Ishikawa (cell line): ENCODE measurements around the gene DOP1B.

Experiments
- CEBPB ChIP-seq: IDR thresholded peaks from 2 replicates; pipeline ENCODE4 v1.6.1; 2012
- CREB1 ChIP-seq: IDR thresholded peaks from 2 replicates; pipeline ENCODE4 v1.6.1; 2012; ENCODE audit warnings: low read depth
- EGR1 ChIP-seq: IDR thresholded peaks from 2 replicates; pipeline ENCODE4 v1.6.1; 2012
- EP300 ChIP-seq: IDR thresholded peaks from 2 replicates; pipeline ENCODE4 v1.6.1; 2012; ENCODE audit warnings: borderline replicate concordance
- FOXM1 ChIP-seq: IDR thresholded peaks from 2 replicates; pipeline ENCODE4 v1.6.1; 2012; ENCODE audit warnings: low read depth, borderline replicate concordance
- MAX ChIP-seq: IDR thresholded peaks from 2 replicates; pipeline ENCODE4 v1.6.1; 2012
- NFIC ChIP-seq: IDR thresholded peaks from 2 replicates; pipeline ENCODE4 v1.6.1; 2012
- RAD21 ChIP-seq: IDR thresholded peaks from 2 replicates; pipeline ENCODE4 v1.6.1; 2012; ENCODE audit warnings: low read depth
- REST ChIP-seq: IDR thresholded peaks from 2 replicates; pipeline ENCODE4 v1.6.1; 2012; ENCODE audit warnings: low read depth, mild to moderate bottlenecking
- TAF1 ChIP-seq: IDR thresholded peaks from 2 replicates; pipeline ENCODE4 v1.6.1; 2012; ENCODE audit warnings: low read depth, mild to moderate bottlenecking
- TCF12 ChIP-seq: IDR thresholded peaks from 2 replicates; pipeline ENCODE4 v1.6.1; 2012; ENCODE audit warnings: low read depth
- TEAD4 ChIP-seq: IDR thresholded peaks from 2 replicates; pipeline ENCODE4 v1.6.1; 2012
- USF1 ChIP-seq: IDR thresholded peaks from 2 replicates; pipeline ENCODE4 v1.6.1; 2012
- YY1 ChIP-seq: IDR thresholded peaks from 2 replicates; pipeline ENCODE4 v1.6.1; 2012; ENCODE audit warnings: low read depth
- ZBTB7A ChIP-seq: IDR thresholded peaks from 2 replicates; pipeline ENCODE4 v1.6.1; 2012; ENCODE audit warnings: low read depth

Gene DOP1B

DNA sequence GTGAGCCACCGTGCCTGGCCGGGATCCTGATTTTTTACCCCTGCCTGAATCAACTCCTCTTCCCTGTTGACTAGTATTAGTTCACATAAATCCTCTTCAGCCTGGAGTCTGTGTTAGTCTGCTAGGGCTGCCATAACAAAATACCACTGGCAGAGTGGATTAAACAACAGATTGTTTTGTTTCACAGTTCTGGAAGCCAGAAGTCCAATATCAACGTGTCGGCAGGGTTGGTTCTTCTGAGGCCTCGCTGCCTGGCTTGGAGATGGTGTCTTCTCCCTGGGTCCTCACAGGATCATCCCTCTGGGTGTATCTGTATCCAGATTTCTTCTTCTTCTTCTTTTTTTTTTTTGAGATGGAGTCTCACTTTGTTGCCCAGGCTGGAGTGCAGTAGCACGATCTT lies 18.2 kb downstream of the DOP1B start:
- TF ChIP-seq TAF1 (no peak), MAX (no peak), USF1 (no peak), EGR1 (no peak), RAD21 (no peak), TCF12 (no peak), ZBTB7A (no peak), REST (no peak), CEBPB (no peak), NFIC (no peak), FOXM1 (no peak), EP300 (no peak), TEAD4 (no peak), YY1 (no peak), CREB1 (no peak)

- TF ChIP-seq USF1, result no peak
- TF ChIP-seq TAF1, result no peak
- TF ChIP-seq NFIC, result no peak
- no peak for TF ChIP-seq REST
- TF ChIP-seq ZBTB7A, result no peak
These were observed 19.3 kb downstream of the DOP1B start for GRCh38 chr21:36175771-36176565.

- no peak for TF ChIP-seq EP300
These were observed 21.7 kb downstream of the DOP1B start for GRCh38 chr21:36178349-36178748.

DNA sequence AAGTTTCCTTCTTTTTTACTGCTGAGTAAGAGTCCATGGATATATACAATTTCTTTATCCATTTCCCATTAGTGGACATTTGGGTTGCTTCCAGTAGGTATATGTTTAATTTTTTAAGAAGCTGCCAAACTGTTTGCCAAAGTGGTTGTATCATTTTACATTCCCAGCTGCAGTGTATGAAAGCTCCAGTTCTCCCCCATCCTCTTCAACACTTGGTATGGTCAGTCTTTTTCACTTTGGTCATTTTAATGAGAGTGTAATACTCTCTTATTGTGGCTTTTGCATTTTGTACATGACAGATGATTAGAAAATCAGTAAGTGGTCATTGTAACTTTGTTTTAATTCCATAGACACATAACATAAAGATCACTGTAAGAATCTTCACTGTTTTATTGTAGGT lies 22.5 kb downstream of the DOP1B start:
- TF ChIP-seq ZBTB7A, result no peak
- TF ChIP-seq MAX, result no peak
- TF ChIP-seq CREB1, result no peak
- TF ChIP-seq EGR1, result no peak
- no peak for TF ChIP-seq RAD21
- TF ChIP-seq EP300, result no peak
- TF ChIP-seq REST, result no peak
- TF ChIP-seq TCF12, result no peak
- no peak for TF ChIP-seq YY1
- TF ChIP-seq NFIC, result no peak
- TF ChIP-seq TEAD4, result no peak
- TF ChIP-seq FOXM1, result no peak
- TF ChIP-seq TAF1, result no peak

GRCh38 chr21:36180963-36181362 lies 24.3 kb downstream of the DOP1B start:
- TF ChIP-seq EP300, result no peak
- TF ChIP-seq CEBPB, result no peak
- TF ChIP-seq MAX, result no peak
- TF ChIP-seq CREB1, result no peak
- no peak for TF ChIP-seq TAF1
- TF ChIP-seq FOXM1, result no peak
